Epithelial cell of prostate (primary cell): ENCODE data around the gene SH3BP4.
A peak's percentile ranks its signal among the peaks of the same experiment; 100 is the strongest.
"Not testable (repeated sequence)": the region's sequence is repeated elsewhere in the genome, so short reads cannot be mapped to it uniquely, and the experiment has no call there.

Source experiments
- DNase-seq: peaks from one replicate; pipeline ENCODE4 v3.0.0-alpha.2; 2011; ENCODE audit warnings: low read depth, low spot score
- H3K27ac ChIP-seq: fragments of 450-650 bp; 2 replicates; pipeline ENCODE4 v1.5.1; 2017; ENCODE audit warnings: mild to moderate bottlenecking

Gene SH3BP4

DNA sequence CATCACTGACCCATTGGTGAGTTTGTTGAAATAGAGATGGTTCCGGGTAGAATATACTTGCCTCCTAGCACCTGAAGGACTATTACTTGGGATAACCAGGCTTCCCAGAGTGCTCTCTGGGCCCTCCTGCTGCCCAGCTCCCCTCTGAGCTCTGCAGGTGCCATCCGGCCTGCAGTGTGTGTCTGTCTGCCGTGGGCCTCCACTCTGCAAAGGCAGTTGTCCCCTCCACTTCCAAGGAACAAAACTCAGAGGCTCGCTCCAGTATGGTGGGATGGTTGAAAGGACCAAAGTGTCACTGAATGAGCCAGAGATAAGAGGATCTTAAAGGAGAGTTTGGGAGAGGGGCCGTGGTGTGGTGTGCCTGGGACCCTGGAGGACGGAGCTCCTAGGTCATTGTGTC, 57.3 kb downstream of the SH3BP4 start:
- peak overlapping the region; percentile 88 for H3K27ac ChIP-seq

DNA sequence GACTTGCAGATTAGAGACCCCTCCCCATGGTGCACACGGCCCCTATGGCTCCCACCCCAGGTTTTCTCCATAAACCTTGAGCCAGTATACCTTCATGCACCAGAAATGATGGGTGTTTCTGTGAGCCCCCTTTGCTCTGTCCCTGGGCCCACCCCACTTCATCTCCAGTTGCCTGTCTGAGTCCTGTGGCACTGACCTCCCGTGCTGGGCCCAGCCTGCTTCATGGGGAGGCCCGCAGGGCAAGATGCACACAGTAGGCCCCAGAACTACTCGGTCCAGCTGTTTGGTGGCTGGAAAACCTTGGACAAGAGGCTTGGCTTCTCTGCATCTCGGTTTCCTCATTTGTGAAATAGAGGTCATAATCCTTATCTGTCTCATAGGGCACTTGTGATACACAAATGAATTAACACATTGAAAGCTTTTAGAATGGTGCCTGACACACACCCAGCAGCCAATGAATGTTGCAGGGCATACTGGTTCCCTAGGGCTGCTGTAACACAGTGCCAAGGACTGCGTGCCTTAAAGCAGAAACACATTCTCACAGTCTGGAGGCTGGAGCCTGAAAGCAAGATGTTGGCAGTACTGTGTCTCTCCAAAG, 58.4 kb downstream of the SH3BP4 start:
- H3K27ac ChIP-seq = peak overlapping the region; percentile 88
- DNase-seq = no peak

More for the DNA sequence above, 57.3 kb downstream of the SH3BP4 start:
- no peak for DNase-seq

DNA sequence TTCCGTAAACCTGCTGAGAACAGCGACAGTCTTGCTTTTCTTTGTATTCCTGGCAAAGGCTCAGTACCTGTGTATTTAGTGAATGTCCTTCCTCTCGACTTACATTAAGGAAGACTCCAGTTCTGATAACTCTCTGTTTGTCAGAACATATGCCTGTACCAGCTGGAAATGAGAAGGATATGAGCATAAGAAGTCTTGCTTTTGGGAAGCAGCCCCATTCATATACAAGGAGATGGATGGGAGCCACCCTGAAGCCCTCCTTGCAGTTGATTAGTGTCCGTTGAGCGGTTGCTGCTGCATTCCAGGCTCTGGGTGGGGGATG, 59.8 kb downstream of the SH3BP4 start:
- H3K27ac ChIP-seq = no peak overlapping the region
- DNase-seq = no peak

DNA sequence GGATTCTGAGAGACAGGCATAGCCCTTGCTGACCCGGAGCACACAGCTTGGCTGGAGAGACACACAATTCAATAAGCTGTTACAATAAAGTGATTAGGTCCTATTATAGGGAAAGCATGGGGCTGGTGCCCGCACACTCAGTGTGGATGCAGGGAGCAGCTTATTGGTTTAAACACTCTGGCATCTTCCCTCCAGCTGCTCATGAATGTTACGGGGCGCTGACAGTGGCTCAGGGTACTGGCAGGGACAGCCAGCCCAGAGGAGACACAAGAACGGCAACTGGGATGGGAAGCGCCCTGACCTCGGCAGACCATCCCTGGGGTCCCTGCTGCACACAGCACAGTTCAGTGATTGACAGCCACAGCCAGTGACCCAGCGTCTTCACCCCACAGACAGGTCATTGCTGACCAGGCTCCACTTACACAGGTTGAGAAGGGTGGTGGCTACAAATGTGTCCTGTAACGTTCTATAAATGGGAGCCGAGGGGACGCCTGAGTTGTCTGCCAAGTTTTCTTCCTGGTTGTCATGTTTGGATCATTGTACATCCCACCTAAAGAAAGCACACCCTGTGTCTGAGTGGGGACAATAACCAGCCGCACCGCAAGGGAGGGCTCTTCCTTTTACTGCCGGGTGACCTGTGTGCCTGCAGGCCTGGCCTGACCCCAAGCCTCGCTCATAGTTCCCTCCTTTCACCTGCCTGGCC, 60.3 kb downstream of the SH3BP4 start:
- H3K27ac ChIP-seq = no peak overlapping the region
- DNase-seq = no peak

DNA sequence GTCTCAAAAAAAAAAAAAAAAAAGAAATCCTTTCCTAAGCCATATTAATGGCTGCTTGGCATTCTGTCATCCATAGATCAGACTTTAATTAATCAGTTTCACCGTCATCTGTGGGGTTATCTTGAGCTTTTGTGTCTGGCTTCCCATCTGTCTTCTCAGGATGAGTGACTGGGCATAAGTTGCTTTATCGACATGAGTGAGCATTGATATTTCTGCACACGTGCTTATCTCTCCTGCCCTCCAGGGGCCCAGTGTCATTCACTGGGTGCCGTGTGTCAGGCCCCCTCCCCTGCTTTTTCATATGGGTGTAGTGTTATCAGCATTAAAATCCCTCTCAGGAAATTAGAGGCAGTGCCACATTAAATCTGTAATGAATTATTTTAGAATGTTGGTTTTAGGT, 65.6 kb downstream of the SH3BP4 start:
- H3K27ac ChIP-seq = no peak overlapping the region
- DNase-seq = no peak

DNA sequence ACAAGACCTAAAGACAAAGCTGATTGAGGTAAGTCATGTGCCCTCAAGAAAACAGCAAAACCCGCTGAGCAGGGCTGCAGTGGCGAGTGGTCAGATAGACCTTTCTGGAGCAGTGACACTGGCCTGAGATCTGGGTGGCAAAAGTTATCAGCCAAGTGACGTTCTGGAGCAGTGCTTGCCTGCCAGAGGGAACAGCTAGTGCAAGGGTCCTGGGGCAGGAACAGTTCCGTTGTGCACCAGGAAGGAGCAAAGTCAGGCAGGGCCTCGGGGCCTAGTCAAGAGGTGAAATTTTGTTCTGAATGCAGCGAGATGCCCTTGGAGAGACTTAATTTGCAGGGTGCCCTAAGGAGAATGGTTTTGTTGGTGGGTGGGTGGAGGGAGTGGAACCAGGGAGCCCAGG, 67.0 kb downstream of the SH3BP4 start:
- no peak for DNase-seq
- no peak overlapping the region for H3K27ac ChIP-seq

DNA sequence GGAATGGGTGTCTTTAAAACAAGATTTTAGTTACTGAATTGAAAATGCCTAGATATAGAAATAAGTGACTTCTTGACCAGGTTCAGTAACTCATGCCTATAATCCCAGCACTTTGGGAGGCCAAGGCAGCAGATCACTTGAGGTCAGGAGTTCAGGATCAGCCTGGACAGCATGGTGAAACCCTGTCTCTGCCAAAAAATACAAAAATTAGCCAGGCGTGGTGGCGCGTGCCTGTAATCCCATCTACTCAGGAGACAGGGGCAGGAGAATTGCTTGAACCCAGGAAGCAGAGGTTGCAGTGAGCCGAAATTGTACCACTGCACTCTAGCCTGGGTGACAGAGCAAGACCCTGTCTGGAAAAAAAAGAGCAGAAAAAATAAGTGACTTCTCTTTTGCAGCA, 68.3 kb downstream of the SH3BP4 start:
- not testable (repeated sequence) for DNase-seq
- peak overlapping the region; percentile 88 for H3K27ac ChIP-seq

DNA sequence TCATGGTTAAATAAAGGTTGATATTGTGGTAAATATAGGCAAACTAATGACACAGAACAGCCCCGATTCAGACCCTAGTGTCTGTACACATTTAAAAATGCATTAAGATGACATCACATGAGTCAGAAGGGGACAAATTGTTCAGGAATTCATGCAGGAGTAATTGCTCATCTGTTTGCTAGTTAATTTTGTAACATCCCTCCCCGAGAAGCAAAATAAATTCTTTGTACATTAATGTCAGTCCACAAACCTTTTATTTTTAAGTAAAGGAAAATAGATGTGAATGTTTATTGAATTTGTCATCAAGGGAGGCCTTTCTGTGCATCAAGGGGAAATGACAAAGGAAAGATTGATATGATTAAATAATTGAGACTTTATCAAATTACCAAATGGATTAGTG, 69.9 kb downstream of the SH3BP4 start:
- peak; percentile 61 for DNase-seq
- H3K27ac ChIP-seq = peak overlapping the region; percentile 88

DNA sequence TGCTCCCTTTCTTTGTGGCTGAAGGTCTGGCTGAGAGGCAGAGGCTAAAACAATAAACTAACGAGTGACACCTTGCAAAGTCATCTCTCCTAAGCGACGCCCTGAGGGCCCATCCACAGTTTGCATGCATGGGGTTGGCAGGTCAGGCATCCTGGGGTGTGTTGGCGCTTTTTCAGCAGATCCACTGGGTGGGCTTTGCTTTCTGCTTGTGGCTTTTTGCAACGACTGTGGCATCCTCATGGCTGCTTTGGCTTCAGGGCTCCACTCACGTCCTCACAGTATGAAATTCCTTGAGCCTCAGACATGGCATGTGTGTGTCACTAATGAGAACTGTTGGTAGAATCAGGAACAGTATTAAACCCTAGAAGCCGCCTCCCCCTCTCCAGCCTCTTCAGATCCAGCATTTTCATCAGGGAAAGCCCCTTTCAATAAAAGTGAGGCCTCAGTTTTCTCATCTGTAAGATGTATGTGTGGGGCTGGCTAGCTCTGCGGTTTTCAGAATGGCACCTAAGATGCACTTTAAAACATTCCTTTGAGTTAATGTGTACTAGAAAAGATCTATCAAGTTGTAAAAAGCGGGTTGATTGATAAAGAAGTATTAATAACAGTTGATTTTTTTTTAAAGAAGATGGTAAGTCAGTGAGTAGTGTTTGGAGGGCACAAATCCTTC, 72.5 kb downstream of the SH3BP4 start:
- DNase-seq = no peak
- H3K27ac ChIP-seq = peak overlapping the region; percentile 100

DNA sequence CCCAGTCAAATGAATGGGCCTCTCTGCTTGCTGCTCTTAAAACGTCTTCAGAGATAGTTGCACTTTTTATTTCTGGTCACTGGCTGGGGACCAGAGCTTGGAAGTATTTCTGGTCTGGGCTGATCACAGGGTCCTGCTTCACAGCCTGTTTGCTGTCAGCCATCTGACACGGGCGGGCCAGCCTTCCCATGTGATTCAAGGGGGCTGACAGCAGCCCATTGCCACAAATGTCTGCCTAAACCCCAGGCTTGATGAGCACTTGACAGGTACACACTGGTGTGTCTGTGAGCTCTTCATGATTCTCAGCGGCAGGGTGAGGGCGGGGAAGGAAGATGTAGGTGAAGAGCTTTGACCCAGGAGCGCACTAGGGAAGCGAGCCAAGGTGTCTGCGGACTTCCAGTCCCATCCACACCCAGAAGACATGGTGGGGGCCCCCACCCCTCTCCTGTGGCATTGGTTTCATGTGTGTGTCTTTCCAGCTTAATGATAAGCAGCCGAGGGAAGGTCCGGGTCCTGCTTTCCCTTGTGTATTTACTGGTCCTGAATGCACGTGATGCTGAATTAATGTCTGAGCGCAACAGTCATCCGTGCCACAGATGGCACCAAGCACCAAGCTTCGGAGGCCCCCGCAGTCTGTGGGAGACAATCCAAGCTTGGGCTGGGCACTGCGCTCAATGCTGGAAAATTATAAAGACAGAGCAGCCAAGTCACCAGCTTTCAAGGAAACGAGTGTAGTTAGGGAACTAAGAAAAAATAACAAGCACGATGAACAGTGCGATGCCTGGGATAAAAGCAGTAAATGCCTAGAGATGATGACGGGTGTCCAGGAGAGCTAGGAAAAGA, 73.3 kb downstream of the SH3BP4 start:
- peak overlapping the region; percentile 100 for H3K27ac ChIP-seq
- no peak for DNase-seq

DNA sequence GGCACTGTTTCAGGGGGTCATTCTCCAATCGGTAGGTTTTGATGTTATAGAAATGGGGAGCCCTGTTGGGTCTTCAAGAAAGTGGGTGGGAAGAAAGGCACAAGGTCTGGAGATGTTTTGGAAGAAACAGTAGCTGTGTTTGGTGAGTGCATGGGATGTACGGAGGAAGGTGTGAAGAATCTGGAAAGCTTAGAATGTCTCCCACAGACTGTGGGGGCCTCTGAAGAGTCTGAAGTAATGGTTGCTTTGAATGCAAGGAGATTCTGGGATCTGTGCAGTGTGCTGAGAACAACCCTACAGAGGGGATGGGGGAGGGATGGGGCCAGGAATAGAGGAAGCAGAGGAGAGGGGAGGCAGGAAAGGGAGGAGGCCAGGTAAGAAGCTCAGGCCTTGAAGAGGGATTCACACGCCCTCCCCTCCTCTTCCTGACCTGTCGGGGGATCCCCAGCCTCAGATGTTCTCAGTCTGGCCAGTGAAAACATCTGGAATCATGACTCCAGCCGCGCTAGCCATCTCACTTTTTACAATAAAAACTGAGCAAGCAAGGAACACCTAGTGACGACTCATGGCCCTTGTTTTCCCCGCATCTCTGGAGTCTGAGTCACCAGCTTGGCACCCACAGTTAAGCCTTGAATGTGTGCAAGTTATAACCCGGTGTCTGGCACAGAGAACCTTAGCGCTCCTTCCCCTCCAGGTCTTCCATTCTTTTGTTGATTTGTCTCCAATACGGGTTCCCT, 74.2 kb downstream of the SH3BP4 start:
- DNase-seq = peak; percentile 92
- peak overlapping the region; percentile 100 for H3K27ac ChIP-seq

DNA sequence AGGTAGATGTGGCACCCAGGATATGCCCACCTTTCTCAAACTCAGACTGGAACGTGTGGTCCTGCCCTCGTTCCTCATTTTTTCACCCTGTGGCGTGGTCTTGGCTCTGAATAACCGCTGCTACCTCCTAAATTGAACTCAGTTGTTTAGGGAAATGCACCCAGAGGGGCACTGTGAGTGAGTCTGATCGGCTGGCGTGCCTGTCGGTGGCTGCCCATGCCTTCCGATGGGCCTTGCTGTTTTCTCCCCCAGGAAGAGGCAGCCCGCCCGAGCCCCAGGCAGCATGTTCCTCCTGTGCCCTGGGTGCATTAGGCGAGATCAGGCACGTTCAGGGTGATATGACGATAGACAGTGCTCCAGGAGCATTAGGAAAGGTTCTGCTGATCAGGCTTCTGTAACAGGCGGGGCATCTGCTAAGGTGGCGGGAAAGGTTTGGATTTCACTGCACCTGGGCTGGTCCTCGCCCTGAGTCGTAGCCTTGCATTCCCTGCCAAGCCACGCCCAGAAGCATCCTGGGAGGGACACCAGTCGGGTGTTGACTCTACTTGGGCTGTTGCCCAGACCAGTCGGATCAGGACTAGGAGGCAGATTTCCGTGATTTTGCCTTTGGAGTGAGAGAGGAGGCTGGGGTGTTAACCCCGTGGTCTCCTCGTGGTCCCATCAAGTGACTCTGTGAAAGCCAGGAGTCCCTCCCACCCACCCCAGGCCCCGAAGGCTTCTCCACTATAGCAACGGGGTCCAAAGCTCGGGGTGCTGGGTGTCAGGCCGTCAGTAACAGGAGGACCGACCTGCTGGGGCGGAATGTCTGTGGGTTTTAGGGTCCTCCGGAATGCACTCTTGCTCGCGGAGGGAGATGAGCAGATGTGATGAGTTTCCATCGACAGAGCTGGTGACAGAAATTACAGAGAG, 75.1 kb downstream of the SH3BP4 start:
- H3K27ac ChIP-seq = peak overlapping the region; percentile 100
- peak; percentile 96 for DNase-seq

DNA sequence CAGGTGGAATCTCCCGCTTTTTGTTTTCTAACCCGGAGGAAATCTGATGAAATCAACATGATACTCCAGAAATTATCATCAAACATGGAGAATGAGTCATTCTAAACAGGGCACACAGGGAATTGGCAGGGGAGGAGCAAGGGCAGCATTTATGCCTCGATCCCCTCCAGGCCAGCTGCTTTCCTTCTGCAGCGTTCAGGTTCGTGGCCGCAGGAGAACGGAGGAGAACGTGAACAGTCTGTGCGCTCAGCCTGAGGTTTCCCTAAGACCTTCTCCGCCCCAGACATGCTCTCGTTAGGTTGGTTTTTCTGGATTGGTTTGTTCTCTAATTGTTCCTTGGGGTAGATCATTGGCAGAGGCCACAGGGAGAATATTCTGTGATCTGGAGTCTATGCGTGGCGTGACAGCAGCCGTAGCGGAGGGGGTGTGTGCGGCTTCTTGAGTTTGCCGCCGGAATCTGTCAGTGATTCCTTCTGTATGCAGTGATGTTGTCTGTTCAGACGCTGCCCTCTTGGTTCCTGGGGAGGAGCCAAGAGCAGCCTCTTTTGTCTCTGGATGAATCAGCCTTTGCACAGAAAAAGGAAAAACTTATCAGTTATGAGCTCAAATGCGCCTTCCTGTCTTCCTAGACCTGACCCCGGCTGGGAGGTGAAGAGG, 75.9 kb downstream of the SH3BP4 start:
- DNase-seq = peak; percentile 50
- H3K27ac ChIP-seq = peak overlapping the region; percentile 100

DNA sequence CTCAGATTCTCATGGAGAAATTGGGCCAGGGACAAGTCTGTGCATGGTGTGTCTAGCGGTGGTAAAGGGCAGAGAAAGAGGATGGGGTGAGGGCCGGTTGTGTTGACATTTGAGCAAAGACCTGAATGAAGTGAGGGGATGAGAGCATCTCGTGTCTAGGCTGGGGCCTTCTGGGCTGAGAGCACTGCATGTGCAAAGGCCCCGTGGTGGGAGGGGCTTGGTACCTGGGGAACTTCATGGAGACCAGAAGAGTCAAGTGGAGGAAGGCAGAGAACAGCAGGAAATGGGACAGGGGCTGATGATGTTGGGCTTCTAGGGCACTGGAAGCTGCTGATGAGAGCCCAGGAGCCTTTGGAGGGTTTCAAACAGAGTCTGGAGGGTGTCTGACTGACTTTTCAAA, 76.8 kb downstream of the SH3BP4 start:
- H3K27ac ChIP-seq = peak overlapping the region; percentile 100

DNA sequence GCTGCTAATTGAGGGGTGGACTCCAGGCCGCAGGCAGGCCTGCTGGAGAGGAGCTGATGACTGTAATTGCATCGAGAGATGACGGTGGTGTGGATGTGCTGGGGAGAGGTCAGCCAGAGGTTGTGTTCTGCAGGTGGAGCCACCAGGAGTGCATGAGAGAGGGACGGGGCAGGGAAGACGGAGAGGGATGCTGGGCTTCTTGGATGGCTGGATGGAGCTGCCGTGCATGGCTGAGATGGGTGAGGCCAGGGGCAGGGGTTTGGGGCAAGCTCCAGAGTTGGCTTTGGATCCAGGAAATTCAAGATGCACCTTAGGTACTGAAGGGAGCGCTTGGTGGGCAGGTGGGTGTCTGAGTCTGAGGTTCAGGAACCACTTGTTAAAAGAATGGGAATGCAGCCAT, 77.2 kb downstream of the SH3BP4 start:
- no peak for DNase-seq
- no peak overlapping the region for H3K27ac ChIP-seq

More for the DNA sequence above, 76.8 kb downstream of the SH3BP4 start:
- DNase-seq = no peak

DNA sequence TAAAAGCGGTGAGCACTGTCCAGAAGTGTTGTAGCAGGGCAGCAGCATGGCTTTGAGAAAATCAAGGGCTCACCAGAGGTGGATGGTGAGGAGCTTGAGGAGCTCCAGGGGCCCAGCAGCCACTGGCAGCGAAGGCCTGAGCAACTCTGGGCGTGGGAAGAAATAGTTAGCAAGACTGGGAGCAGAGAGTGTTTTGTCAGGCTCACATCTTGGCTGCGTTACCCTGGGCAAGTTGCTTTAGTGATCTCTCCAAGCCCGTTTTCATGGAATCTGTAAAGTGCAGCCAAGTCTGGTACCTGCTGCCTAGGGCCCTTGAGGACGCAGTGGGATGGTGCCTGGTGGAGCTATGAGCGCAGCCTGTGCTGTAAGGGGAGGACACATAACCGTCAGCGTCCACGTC, 78.3 kb downstream of the SH3BP4 start:
- no peak overlapping the region for H3K27ac ChIP-seq
- no peak for DNase-seq

DNA sequence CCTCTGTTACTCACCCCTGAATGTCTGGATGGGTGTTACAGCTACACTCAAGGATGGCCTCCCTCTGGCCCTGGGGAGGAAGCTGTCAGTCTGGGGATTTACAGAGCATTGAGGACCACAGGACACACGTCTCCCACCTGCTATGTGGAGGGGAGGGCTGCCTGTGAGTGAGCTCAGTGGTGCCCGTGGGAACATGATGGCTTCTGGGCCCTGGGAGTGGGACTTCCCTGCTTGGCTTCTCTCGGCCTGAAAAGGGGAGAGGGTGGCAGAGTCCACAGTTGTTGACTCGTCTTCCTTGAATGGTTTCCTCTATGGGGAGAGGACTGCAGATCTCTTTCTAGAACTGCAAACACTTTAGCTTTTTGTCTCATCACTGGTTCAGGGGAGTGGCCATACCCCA, 79.1 kb downstream of the SH3BP4 start:
- DNase-seq = no peak
- H3K27ac ChIP-seq = no peak overlapping the region

DNA sequence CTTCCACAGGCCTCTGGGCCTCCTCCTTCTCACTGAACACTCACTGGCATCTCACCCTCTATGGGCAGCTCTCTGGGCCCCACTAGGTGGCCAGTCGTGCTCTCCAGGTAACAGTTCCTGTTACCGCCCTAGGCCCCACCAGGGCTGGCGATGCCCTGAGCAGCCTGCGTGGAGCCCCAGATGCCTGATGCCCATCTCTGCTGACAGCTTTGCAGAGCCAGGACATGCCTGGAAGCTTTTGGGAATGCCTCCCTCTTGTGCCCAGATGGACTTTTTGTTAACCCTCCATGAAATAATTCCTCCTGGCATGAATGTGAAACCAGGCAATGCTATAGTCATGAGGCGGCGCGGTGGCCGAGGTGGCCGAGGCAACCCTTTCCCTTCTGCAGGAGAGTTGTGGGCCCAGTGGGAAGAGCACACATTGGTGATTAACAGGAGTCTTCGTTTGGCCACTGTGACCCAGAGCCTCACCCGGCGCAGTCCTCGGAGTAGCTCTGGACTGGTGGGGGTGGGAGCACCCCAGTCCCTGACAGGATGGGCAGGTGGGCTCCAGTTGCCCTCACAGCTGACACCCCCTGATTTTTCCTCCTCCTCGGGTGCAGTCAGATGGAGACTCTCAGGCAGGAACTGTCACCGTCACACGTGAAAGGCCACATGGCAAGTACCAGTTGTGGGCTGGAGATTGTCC, 80.0 kb downstream of the SH3BP4 start:
- no peak for DNase-seq

More for the DNA sequence above, 80.0 kb downstream of the SH3BP4 start:
- no peak overlapping the region for H3K27ac ChIP-seq
